Neuronal stem cell (in vitro differentiated cells): ENCODE data around the gene TRANK1.
A peak's percentile ranks its signal among the peaks of the same experiment; 100 is the strongest.

Experiments used
- DNase-seq: peaks from one replicate; pipeline ENCODE4 v3.0.0-alpha.2; 2013; ENCODE audit warnings: low spot score
- H2AFZ ChIP-seq: one replicate; pipeline ENCODE4 v1.6.1; 2013; ENCODE audit warnings: mild to moderate bottlenecking, low read length, inconsistent platforms
- H2AK5ac ChIP-seq: 2 replicates; pipeline ENCODE4 v1.6.1; 2013; ENCODE audit warnings: low read depth, mild to moderate bottlenecking, inconsistent platforms, low read length, moderate library complexity, mixed read lengths
- H2BK120ac ChIP-seq: 2 replicates; pipeline ENCODE4 v1.6.1; 2013; ENCODE audit warnings: low read depth, mild to moderate bottlenecking, inconsistent platforms, low read length, moderate library complexity, mixed read lengths
- H2BK12ac ChIP-seq: one replicate; pipeline ENCODE4 v1.6.1; 2013; ENCODE audit warnings: low read length, inconsistent platforms
- H2BK15ac ChIP-seq: 2 replicates; pipeline ENCODE4 v1.6.1; 2013; ENCODE audit warnings: mild to moderate bottlenecking, low read length, inconsistent platforms, mixed read lengths
- H2BK5ac ChIP-seq: one replicate; pipeline ENCODE4 v1.6.1; 2013; ENCODE audit warnings: inconsistent platforms, mild to moderate bottlenecking, low read length, moderate library complexity
- H3K14ac ChIP-seq: one replicate; pipeline ENCODE4 v1.6.1; 2013; ENCODE audit warnings: low read length, inconsistent platforms
- H3K18ac ChIP-seq: 2 replicates; pipeline ENCODE4 v1.6.1; 2013; ENCODE audit warnings: low read length, inconsistent platforms
- H3K23ac ChIP-seq: 2 replicates; pipeline ENCODE4 v1.6.1; 2013; ENCODE audit warnings: low read depth, mild to moderate bottlenecking, mixed read lengths, low read length, inconsistent platforms; ENCODE audit not compliant: poor library complexity
- H3K27ac ChIP-seq: replicated peaks from 3 replicates; pipeline ENCODE4 v1.5.1; 2013; ENCODE audit warnings: low read length, inconsistent platforms
- H3K27me3 ChIP-seq, 3 experiments: 2 replicates each; pipeline ENCODE4 v1.6.1; 2013; ENCODE audit warnings: low read length in 3 of 3, mild to moderate bottlenecking in 2 of 3, inconsistent platforms in 1 of 3, low read depth in 1 of 3, mixed read lengths in 1 of 3, moderate library complexity in 1 of 3; ENCODE audit not compliant: control insufficient read depth in 3 of 3, insufficient read depth in 3 of 3
- H3K36me3 ChIP-seq, 2 donors: replicated peaks in 1 of 2; 2 replicates each; pipeline ENCODE4 v1.6.1; 2013; ENCODE audit warnings: low read length in 2 of 2; ENCODE audit not compliant: control insufficient read depth in 2 of 2, insufficient read depth in 2 of 2
- H3K4ac ChIP-seq: 2 replicates; pipeline ENCODE4 v1.6.1; 2013; ENCODE audit warnings: inconsistent platforms, mild to moderate bottlenecking, low read length, moderate library complexity
- H3K4me1 ChIP-seq, 2 donors: 1 replicate in 1 of 2; 2 replicates in 1 of 2; pipeline ENCODE4 v1.6.1; 2013; ENCODE audit warnings: low read length in 2 of 2, low read depth in 1 of 2; ENCODE audit not compliant: control insufficient read depth in 2 of 2, insufficient read depth in 1 of 2
- H3K4me2 ChIP-seq: one replicate; pipeline ENCODE4 v1.6.1; 2013; ENCODE audit warnings: mild to moderate bottlenecking, low read length, inconsistent platforms; ENCODE audit not compliant: insufficient read depth, poor library complexity, severe bottlenecking
- H3K4me3 ChIP-seq, 2 donors: 2 replicates each; pipeline ENCODE4 v1.5.1; 2013; ENCODE audit warnings: low read length in 2 of 2, mild to moderate bottlenecking in 2 of 2, inconsistent platforms in 1 of 2, moderate library complexity in 1 of 2
- H3K79me1 ChIP-seq: one replicate; pipeline ENCODE4 v1.6.1; 2013; ENCODE audit warnings: low read depth, mild to moderate bottlenecking, inconsistent platforms, low read length, moderate library complexity
- H3K9ac ChIP-seq: one replicate; pipeline ENCODE4 v1.6.1; 2013; ENCODE audit warnings: mild to moderate bottlenecking, low read depth, low read length, inconsistent platforms; ENCODE audit not compliant: poor library complexity
- H3K9me3 ChIP-seq, 2 donors: replicated peaks in 1 of 2; 2 replicates each; pipeline versions ENCODE3 to v1.6.1; 2013; ENCODE audit warnings: low read length in 2 of 2, mild to moderate bottlenecking in 2 of 2, inconsistent platforms in 1 of 2, low read depth in 1 of 2, mixed read lengths in 1 of 2, moderate library complexity in 1 of 2; ENCODE audit not compliant: control insufficient read depth in 2 of 2, insufficient read depth in 1 of 2
- H4K8ac ChIP-seq: one replicate; pipeline ENCODE4 v1.6.1; 2013; ENCODE audit warnings: low read depth, mild to moderate bottlenecking, inconsistent platforms, low read length, moderate library complexity
- H4K91ac ChIP-seq: one replicate; pipeline ENCODE4 v1.6.1; 2013; ENCODE audit warnings: low read length, low read depth, mild to moderate bottlenecking, inconsistent platforms; ENCODE audit not compliant: poor library complexity
- WGBS, 2 donors: extraction: QIAGEN DNeasy Blood & Tissue Kit; methylation state at CpG; one replicate each; pipeline ENCODE4 v1.1.7; 2013; ENCODE audit warnings: missing lambda C conversion rate in 2 of 2, mixed read lengths in 1 of 2; ENCODE audit not compliant: insufficient read length in 2 of 2, insufficient replicate concordance in 1 of 2; ENCODE audit errors: extremely low coverage in 2 of 2; 5-methylcytosine and 5-hydroxymethylcytosine counted together

TRANK1 gene

GRCh38 chr3:36957862-36958686 lies 13.2 kb upstream of the TRANK1 start:
- Histone ChIP-seq H3K4me2 (no peak overlapping the region), H3K27ac (no peak overlapping the region)
- DNase-seq, result no peak

GRCh38 chr3:36957063-36957462 lies 12.2 kb upstream of the TRANK1 start:
- Histone ChIP-seq H2BK120ac (no peak overlapping the region), H3K14ac (no peak overlapping the region), H2BK15ac (no peak overlapping the region), H3K4me3 (no peak overlapping the region), H4K91ac (no peak overlapping the region), H3K36me3 (no peaks in the 10 kb centered on the region), H2BK5ac (no peak overlapping the region), H4K8ac (no peak overlapping the region), H3K27ac (no peak overlapping the region), H2BK12ac (no peak overlapping the region), H3K79me1 (no peaks in the 10 kb centered on the region), H3K4me1 (peaks cover 0 to 2% of the 10 kb centered on the region in 2 donors), H3K4me2 (no peak overlapping the region), H3K23ac (no peak overlapping the region), H3K18ac (no peak overlapping the region), H3K27me3 (peaks cover 0 to 5% (median 0%) of the 10 kb centered on the region in 3 experiments), H2AFZ (no peak overlapping the region), H3K9me3 (no peaks in the 10 kb centered on the region), H3K4ac (no peak overlapping the region), H3K9ac (no peak overlapping the region), H2AK5ac (no peak overlapping the region)
- WGBS, 2 donors, result no CpG with 5 or more reads among the region's 1 CpG
- no peak for DNase-seq

More at GRCh38 chr3:36957862-36958686, 13.2 kb upstream of the TRANK1 start:
- no peak overlapping the region for H3K4ac ChIP-seq
- no CpG with 5 or more reads among the region's 3 CpGs for WGBS, 2 donors
- no peak overlapping the region for H2AK5ac ChIP-seq
- H3K14ac ChIP-seq, result no peak overlapping the region
- H3K9ac ChIP-seq, result no peak overlapping the region
- H3K36me3 ChIP-seq, result no peaks in the 10 kb centered on the region
- H2BK12ac ChIP-seq, result no peak overlapping the region
- no peak overlapping the region for H2BK120ac ChIP-seq
- no peak overlapping the region for H2BK15ac ChIP-seq
- H2AFZ ChIP-seq, result peak overlapping the region; percentile 53
- no peaks in the 10 kb centered on the region for H3K79me1 ChIP-seq
- no peaks in the 10 kb centered on the region for H3K27me3 ChIP-seq
- no peak overlapping the region for H3K23ac ChIP-seq
- H3K4me3 ChIP-seq, result no peak overlapping the region
- H3K4me1 ChIP-seq, result peaks cover 0 to 2% of the 10 kb centered on the region in 2 donors
- no peak overlapping the region for H2BK5ac ChIP-seq
- no peak overlapping the region for H4K91ac ChIP-seq
- H3K9me3 ChIP-seq, result no peaks in the 10 kb centered on the region
- no peak overlapping the region for H4K8ac ChIP-seq
- H3K18ac ChIP-seq, result no peak overlapping the region

- Histone ChIP-seq H3K18ac (no peak overlapping the region), H3K9ac (no peak overlapping the region), H3K79me1 (no peaks in the 10 kb centered on the region), H3K9me3 (no peaks in the 10 kb centered on the region), H2BK12ac (no peak overlapping the region), H2AFZ (no peak overlapping the region), H3K23ac (no peak overlapping the region), H3K4ac (no peak overlapping the region), H3K36me3 (no peaks in the 10 kb centered on the region), H4K91ac (no peak overlapping the region), H3K4me2 (no peak overlapping the region), H2BK15ac (no peak overlapping the region), H2AK5ac (no peak overlapping the region), H3K4me1 (peaks cover 0 to 2% of the 10 kb centered on the region in 2 donors), H3K14ac (no peak overlapping the region), H3K27ac (no peak overlapping the region), H3K4me3 (no peak overlapping the region), H4K8ac (no peak overlapping the region), H2BK120ac (no peak overlapping the region), H3K27me3 (peaks cover 0 to 5% (median 0%) of the 10 kb centered on the region in 3 experiments), H2BK5ac (no peak overlapping the region)
- WGBS, 2 donors, result no CpG with 5 or more reads among the region's 3 CpGs
- DNase-seq, result no peak
Measured at GRCh38 chr3:36956155-36956554, 11.3 kb upstream of the TRANK1 start.

- H2BK12ac ChIP-seq, result no peak overlapping the region
- no peaks in the 10 kb centered on the region for H3K9me3 ChIP-seq
- no peaks in the 10 kb centered on the region for H3K36me3 ChIP-seq
- H3K27me3 ChIP-seq, result peaks cover 0 to 5% (median 0%) of the 10 kb centered on the region in 3 experiments
- H3K4ac ChIP-seq, result no peak overlapping the region
- H2BK120ac ChIP-seq, result no peak overlapping the region
- no peaks in the 10 kb centered on the region for H3K4me1 ChIP-seq
- no peak overlapping the region for H3K14ac ChIP-seq
- H4K91ac ChIP-seq, result no peak overlapping the region
- no peak overlapping the region for H3K9ac ChIP-seq
- H2AK5ac ChIP-seq, result no peak overlapping the region
- H3K79me1 ChIP-seq, result no peaks in the 10 kb centered on the region
- no peak overlapping the region for H3K27ac ChIP-seq
- H3K4me2 ChIP-seq, result no peak overlapping the region
- DNase-seq, result no peak
- H4K8ac ChIP-seq, result no peak overlapping the region
- H3K18ac ChIP-seq, result no peak overlapping the region
- H2BK5ac ChIP-seq, result no peak overlapping the region
- H3K23ac ChIP-seq, result no peak overlapping the region
- H2AFZ ChIP-seq, result no peak overlapping the region
- H3K4me3 ChIP-seq, result no peak overlapping the region
- H2BK15ac ChIP-seq, result no peak overlapping the region
Measured at GRCh38 chr3:36954452-36955134, 9.7 kb upstream of the TRANK1 start.
